NB4 (cell line): ENCODE results near the gene THPO.
"Not testable (repeated sequence)": the region's sequence is repeated elsewhere in the genome, so short reads cannot be mapped to it uniquely, and the experiment has no call there.

ENCODE experiments used
- DNase-seq: peaks from one replicate; pipeline ENCODE4 v3.0.0; 2010; ENCODE audit warnings: low read depth
- H3K4me3 ChIP-seq: one replicate; pipeline ENCODE4 v1.5.1; 2011; ENCODE audit warnings: mild to moderate bottlenecking, low read depth, low read length, moderate library complexity
- MAX ChIP-seq: IDR thresholded peaks from 2 replicates; pipeline ENCODE4 v1.6.1; 2011; ENCODE audit warnings: low read depth, low read length
- MYC ChIP-seq: IDR thresholded peaks from 2 replicates; pipeline ENCODE4 v1.6.1; 2011; ENCODE audit warnings: low read depth, low read length
- POLR2A ChIP-seq: IDR thresholded peaks from 2 replicates; pipeline ENCODE4 v1.6.1; 2011; ENCODE audit warnings: mild to moderate bottlenecking; ENCODE audit not compliant: insufficient read length; ENCODE audit errors: extremely low read depth
- TF ChIP-seq, protein P1 (sequence below): IDR thresholded peaks from one replicate; pipeline ENCODE4 v1.5.1; 2012; ENCODE audit warnings: low read depth, low read length

The THPO gene

GRCh38 chr3:184344579-184345316 is 33.3 kb downstream of the THPO start:
- DNase-seq = no peak
- no peak overlapping the region for H3K4me3 ChIP-seq
- TF ChIP-seq, protein P1, sequence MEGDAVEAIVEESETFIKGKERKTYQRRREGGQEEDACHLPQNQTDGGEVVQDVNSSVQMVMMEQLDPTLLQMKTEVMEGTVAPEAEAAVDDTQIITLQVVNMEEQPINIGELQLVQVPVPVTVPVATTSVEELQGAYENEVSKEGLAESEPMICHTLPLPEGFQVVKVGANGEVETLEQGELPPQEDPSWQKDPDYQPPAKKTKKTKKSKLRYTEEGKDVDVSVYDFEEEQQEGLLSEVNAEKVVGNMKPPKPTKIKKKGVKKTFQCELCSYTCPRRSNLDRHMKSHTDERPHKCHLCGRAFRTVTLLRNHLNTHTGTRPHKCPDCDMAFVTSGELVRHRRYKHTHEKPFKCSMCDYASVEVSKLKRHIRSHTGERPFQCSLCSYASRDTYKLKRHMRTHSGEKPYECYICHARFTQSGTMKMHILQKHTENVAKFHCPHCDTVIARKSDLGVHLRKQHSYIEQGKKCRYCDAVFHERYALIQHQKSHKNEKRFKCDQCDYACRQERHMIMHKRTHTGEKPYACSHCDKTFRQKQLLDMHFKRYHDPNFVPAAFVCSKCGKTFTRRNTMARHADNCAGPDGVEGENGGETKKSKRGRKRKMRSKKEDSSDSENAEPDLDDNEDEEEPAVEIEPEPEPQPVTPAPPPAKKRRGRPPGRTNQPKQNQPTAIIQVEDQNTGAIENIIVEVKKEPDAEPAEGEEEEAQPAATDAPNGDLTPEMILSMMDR = no peak
- TF ChIP-seq MAX = no peak
- TF ChIP-seq POLR2A = no peak
- TF ChIP-seq MYC = no peak

DNA sequence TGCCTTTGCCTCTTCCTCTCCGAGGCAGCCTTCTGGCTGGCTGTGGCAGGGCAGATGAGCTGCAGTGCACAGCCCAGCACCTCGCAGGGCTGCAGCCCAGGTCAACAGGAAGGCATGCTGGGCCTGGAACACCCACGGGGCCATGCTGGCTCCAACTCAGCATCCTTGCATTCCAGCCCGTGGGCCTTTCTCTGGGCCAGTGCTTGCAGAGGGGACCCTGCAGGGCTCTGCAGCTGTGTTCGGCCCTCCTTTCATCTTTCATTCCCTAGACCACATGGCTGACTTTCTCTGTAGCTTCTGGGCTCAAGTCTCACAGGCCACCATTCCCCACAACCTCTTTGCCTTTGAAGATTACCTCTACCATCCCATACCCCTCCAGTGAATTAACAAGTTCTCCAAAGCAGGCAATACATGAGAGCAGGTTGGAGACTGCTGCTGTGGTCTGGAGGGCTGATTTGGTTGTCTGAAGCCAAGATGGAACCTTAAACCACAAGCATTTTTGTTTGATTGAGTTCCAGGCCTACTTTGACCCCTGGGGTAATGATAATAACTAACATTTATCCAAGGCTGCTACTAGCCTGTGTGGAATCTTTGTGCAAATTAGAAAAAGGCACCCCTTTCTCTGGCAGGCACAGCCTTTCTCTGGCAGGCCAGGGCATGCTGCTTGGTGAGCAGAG is 34.7 kb downstream of the THPO start:
- no peak for TF ChIP-seq MAX
- TF ChIP-seq, protein P1 = no peak
- no peak for TF ChIP-seq POLR2A
- TF ChIP-seq MYC = no peak
- DNase-seq = no peak
- no peak overlapping the region for H3K4me3 ChIP-seq

GRCh38 chr3:184341925-184342324 is 36.1 kb downstream of the THPO start:
- H3K4me3 ChIP-seq = no peak overlapping the region
- DNase-seq = no peak
- TF ChIP-seq MYC (no peak), POLR2A (no peak), MAX (no peak)
- TF ChIP-seq, protein P1 = no peak

- H3K4me3 ChIP-seq, DNase-seq: not testable (repeated sequence)
Observed at GRCh38 chr3:184339451-184340135, 38.4 kb downstream of the THPO start.

DNA sequence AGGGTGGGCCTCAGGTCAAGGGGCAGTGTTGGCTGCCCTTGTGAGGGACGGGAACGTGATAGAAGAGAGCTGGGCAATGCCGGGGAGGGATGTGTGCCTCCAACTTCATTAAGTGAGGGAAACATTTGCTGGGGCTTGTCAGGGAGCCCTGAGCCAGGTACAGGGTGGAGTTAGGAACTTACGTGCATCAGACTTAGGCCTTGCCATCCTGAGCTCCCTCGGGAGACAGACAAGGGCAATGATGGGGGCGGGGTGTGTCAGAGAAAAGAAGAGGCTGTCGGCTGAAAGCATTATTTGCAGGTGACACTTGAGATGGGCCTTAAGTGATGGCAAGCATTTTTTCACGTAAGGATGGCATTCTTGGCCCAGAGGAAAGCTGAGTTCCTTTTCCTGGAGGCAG is 39.0 kb downstream of the THPO start:
- DNase-seq = no peak
- no peak for TF ChIP-seq POLR2A
- no peak for TF ChIP-seq MYC
- TF ChIP-seq, protein P1 = no peak
- TF ChIP-seq MAX = no peak
- H3K4me3 ChIP-seq = no peak overlapping the region

DNA sequence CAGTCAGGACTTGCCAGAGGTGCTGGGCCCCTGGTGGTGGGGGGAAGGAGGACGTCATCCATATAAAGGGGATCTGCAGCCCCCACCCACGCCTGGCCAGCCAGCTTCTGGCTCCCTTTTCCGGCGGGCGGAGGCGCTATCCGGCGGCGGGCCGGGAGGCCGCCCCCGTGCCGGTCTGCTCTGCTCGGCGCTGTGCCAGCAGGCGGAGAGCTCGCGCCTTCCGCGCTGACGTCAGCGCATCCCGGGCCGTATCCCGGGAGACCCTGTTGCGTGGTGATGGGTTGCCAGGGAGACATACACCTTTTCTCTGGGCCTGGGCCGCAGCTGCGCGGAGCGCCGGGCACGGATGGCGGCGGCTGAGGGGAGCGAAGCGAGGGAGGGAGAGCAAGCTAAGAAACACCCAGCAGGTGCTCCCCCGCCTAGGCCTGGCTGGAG is 39.5 kb downstream of the THPO start:
- DNase-seq = no peak
- H3K4me3 ChIP-seq = no peak overlapping the region
- TF ChIP-seq, protein P1 = no peak
- TF ChIP-seq MYC (no peak), POLR2A (no peak), MAX (no peak)
